ENCODE measurements around the gene HUS1.

HUS1 gene

DNA sequence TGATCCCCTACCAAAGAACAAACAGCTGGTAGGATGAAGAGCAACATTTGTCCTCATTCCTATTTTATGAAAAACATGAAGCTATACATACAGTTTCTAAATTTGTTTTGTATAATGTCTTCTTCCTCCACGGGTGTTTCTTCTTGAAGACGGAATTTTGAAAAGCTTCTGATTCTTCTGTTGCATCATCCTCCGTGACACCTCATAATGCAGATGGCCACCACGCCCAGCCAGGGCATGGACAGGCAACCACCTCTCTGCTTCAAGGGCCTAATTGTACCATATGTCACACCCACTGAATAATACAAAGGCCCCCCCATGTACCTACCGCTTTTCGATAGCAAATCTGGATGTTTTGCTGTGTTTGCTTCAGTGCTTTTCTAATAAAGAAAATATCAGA lies 49.5 kb upstream of the HUS1 start, which contains the start of gene SUN3:
TSS of gene SUN3 (minus strand) at position 170 of the 400 bp plus-strand sequence. CDS start at position 1, 169 bp downstream.
- POLR2A ChIA-PET = no interaction called here
- H3K4me1 ChIP-seq (ENCODE audit: control insufficient read depth, insufficient read depth, low read length) = no peaks in the 10 kb centered on the region
- no peak within 1 kb of the TSS for H3K4me3 ChIP-seq (ENCODE audit: low read depth, low read length)
- H3K9me3 ChIP-seq (ENCODE audit: control insufficient read depth, insufficient read depth, low read depth, low read length) = no peaks in the 10 kb centered on the region
- no peaks in the 10 kb centered on the region for H3K36me3 ChIP-seq (ENCODE audit: control insufficient read depth in 2 of 2, insufficient read depth in 1 of 2, low read length in 2 of 2)
- H3K27ac ChIP-seq (ENCODE audit: extremely low read depth, low read depth, low read length) = no peak within 1 kb of the TSS
- CTCF ChIA-PET = interaction anchor here (1.2 kb wide), 1 partner anchor 81 kb away, joined by 3 read pairs; no protein-coding TSS in a partner anchor
- TF ChIP-seq ZNF548 (tag by site-specific recombination; IDR thresholded peaks at IDR 0.05) (no peak), ZNF555 (tag by site-specific recombination; conservative IDR thresholded peaks at IDR 0.05) (no peak), OVOL3 (tag by site-specific recombination; IDR thresholded peaks at IDR 0.05) (no peak), ZNF707 (tag by site-specific recombination; IDR thresholded peaks at IDR 0.05) (no peak), ZNF785 (tag by site-specific recombination; IDR thresholded peaks at IDR 0.05) (no peak), ZNF302 (tag by site-specific recombination; IDR thresholded peaks at IDR 0.05; ENCODE audit: low read depth) (no peak), ZNF19 (tag by site-specific recombination; IDR thresholded peaks at IDR 0.05; ENCODE audit: low read depth) (no peak)

DNA sequence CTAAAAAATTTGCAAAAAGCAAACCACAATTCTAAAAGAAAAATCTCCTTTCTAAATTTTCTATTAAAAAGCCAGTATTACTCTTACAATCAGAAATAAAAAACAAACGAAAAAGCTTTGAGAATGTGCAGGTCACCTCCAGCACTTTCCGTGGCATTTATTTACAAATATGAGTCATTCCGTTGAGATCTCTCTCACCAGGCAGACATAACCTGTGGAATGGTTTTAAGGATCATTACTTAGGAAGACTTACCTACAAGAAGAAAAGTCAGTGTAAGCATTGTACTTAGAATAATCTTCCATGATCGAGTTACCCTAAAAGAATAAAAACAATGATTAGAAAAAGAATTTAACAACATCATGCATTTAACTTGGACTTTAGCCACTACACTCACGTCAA lies 46.2 kb upstream of the HUS1 start:
- POLR2A ChIA-PET = no interaction called here

DNA sequence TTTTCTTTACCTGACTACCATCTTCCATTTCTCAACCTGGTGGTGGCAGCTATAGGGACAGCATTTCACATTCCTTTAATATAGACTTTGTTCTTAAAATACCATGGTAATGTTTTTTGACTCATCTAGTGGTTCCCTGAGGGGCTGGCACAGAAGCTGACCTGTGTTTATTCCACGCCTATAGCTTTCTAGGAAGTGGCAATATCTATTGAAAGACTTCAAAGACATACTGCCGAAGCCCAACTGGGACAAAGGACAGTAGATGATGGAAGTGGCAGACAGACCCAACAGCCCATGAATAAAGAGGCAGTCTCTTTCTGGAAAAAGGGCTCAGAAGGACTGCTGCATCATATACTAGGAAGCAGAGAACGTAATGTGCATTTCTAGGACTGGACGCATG lies 38.3 kb upstream of the HUS1 start:
- H3K27ac ChIP-seq (ENCODE audit: extremely low read depth, low read depth, low read length) = no peak overlapping the region
- POLR2A ChIA-PET = no interaction called here
- H3K36me3 ChIP-seq (ENCODE audit: control insufficient read depth in 2 of 2, insufficient read depth in 1 of 2, low read length in 2 of 2) = no peaks in the 10 kb centered on the region
- H3K4me1 ChIP-seq (ENCODE audit: control insufficient read depth, insufficient read depth, low read length) = no peaks in the 10 kb centered on the region
- CTCF ChIA-PET = no interaction called here
- no peak overlapping the region for H3K4me3 ChIP-seq (ENCODE audit: low read depth, low read length)
- H3K9me3 ChIP-seq (ENCODE audit: control insufficient read depth, insufficient read depth, low read depth, low read length) = no peaks in the 10 kb centered on the region
- TF ChIP-seq ZNF776 (tag by site-specific recombination; IDR thresholded peaks at IDR 0.05; ENCODE audit: borderline replicate concordance) (no peak), ZBTB48 (tag by site-specific recombination; IDR thresholded peaks at IDR 0.05) (no peak), ZNF513 (tag by site-specific recombination; IDR thresholded peaks at IDR 0.05) (no peak), ZNF549 (tag by site-specific recombination; IDR thresholded peaks at IDR 0.05) (no peak), WT1 (tag by site-specific recombination; IDR thresholded peaks at IDR 0.05) (no peak), TCF7L2 (IDR thresholded peaks at IDR 0.05; ENCODE audit: borderline replicate concordance, low read depth, low read length) (no peak), ZSCAN5A (tag by site-specific recombination; IDR thresholded peaks at IDR 0.05) (no peak), ZNF629 (tag by site-specific recombination; IDR thresholded peaks at IDR 0.05) (no peak), ZNF23 (tag by site-specific recombination; IDR thresholded peaks at IDR 0.05; ENCODE audit: borderline replicate concordance) (no peak), ZNF184 (tag by site-specific recombination; IDR thresholded peaks at IDR 0.05) (no peak), FEZF1 (tag by site-specific recombination; IDR thresholded peaks at IDR 0.05) (no peak), ZNF155 (tag by site-specific recombination; IDR thresholded peaks at IDR 0.05) (no peak), GLIS1 (tag by site-specific recombination; IDR thresholded peaks at IDR 0.05) (no peak), ZNF324 (tag by site-specific recombination; IDR thresholded peaks at IDR 0.05) (no peak)
- TF ChIP-seq, protein P1, sequence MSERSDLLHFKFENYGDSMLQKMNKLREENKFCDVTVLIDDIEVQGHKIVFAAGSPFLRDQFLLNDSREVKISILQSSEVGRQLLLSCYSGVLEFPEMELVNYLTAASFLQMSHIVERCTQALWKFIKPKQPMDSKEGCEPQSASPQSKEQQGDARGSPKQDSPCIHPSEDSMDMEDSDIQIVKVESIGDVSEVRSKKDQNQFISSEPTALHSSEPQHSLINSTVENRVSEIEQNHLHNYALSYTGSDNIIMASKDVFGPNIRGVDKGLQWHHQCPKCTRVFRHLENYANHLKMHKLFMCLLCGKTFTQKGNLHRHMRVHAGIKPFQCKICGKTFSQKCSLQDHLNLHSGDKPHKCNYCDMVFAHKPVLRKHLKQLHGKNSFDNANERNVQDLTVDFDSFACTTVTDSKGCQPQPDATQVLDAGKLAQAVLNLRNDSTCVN (tag by site-specific recombination; optimal IDR thresholded peaks at IDR 0.05) = no peak

More for the DNA sequence above, 46.2 kb upstream of the HUS1 start:
- Histone ChIP-seq H3K9me3 (ENCODE audit: control insufficient read depth, insufficient read depth, low read depth, low read length) (no peaks in the 10 kb centered on the region), H3K4me1 (ENCODE audit: control insufficient read depth, insufficient read depth, low read length) (no peaks in the 10 kb centered on the region), H3K4me3 (ENCODE audit: low read depth, low read length) (no peak overlapping the region), H3K27ac (ENCODE audit: extremely low read depth, low read depth, low read length) (no peak overlapping the region), H3K36me3 (ENCODE audit: control insufficient read depth in 2 of 2, insufficient read depth in 1 of 2, low read length in 2 of 2) (no peaks in the 10 kb centered on the region)
- CTCF ChIA-PET = interaction anchor here (1.0 to 1.2 kb wide), 2 partner anchors 13 to 22 kb away, joined by 3 to 4 read pairs; no protein-coding TSS in a partner anchor
- peak; percentile 66 for TF ChIP-seq SCRT2 (tag by site-specific recombination; IDR thresholded peaks at IDR 0.05)
- TF ChIP-seq, protein P2, sequence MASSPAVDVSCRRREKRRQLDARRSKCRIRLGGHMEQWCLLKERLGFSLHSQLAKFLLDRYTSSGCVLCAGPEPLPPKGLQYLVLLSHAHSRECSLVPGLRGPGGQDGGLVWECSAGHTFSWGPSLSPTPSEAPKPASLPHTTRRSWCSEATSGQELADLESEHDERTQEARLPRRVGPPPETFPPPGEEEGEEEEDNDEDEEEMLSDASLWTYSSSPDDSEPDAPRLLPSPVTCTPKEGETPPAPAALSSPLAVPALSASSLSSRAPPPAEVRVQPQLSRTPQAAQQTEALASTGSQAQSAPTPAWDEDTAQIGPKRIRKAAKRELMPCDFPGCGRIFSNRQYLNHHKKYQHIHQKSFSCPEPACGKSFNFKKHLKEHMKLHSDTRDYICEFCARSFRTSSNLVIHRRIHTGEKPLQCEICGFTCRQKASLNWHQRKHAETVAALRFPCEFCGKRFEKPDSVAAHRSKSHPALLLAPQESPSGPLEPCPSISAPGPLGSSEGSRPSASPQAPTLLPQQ (tag by site-specific recombination; IDR thresholded peaks at IDR 0.05) = no peak
